OCI-LY1 (cell line): ENCODE measurements around the gene SEPTIN2.

Experiments used
- H2AFZ ChIP-seq: fragments of 200-600 bp; sonication (generic), shearing (Covaris generic); 2 replicates; pipeline ENCODE4 v1.6.0; 2014; ENCODE audit warnings: antibody characterized with exemption, mild to moderate bottlenecking, low read length
- H3F3A ChIP-seq: fragments of 200-600 bp; sonication (generic), shearing (Covaris generic); 2 replicates; pipeline ENCODE4 v1.6.0; 2014; ENCODE audit warnings: mild to moderate bottlenecking, antibody characterized with exemption, low read length, moderate library complexity; ENCODE audit not compliant: insufficient read depth
- H3K27ac ChIP-seq: fragments of 200-600 bp; sonication (generic); 2 replicates; pipeline ENCODE4 v1.5.1; 2014; ENCODE audit warnings: low read length, mixed run types, mild to moderate bottlenecking, low read depth; ENCODE audit not compliant: poor library complexity, severe bottlenecking
- H3K27me3 ChIP-seq: fragments of 200-600 bp; sonication (generic); 2 replicates; pipeline ENCODE4 v1.6.0; 2014; ENCODE audit warnings: antibody characterized with exemption, mild to moderate bottlenecking, low read length, moderate library complexity; ENCODE audit not compliant: insufficient read depth
- H3K36me3 ChIP-seq: fragments of 200-600 bp; sonication (generic); 2 replicates; pipeline ENCODE4 v1.6.1; 2014; ENCODE audit warnings: mild to moderate bottlenecking, antibody characterized with exemption, low read length, moderate library complexity, mixed read lengths; ENCODE audit not compliant: insufficient read depth
- H3K4me1 ChIP-seq: fragments of 200-600 bp; sonication (generic); 2 replicates; pipeline ENCODE4 v1.5.1; 2014; ENCODE audit warnings: mild to moderate bottlenecking, low read length, moderate library complexity; ENCODE audit not compliant: insufficient read depth, severe bottlenecking
- H3K4me2 ChIP-seq: fragments of 200-600 bp; sonication (generic), shearing (Covaris generic); 2 replicates; pipeline ENCODE4 v1.6.1; 2014; ENCODE audit warnings: low read length
- H3K4me3 ChIP-seq: fragments of 200-600 bp; sonication (generic); 2 replicates; pipeline ENCODE4 v1.5.1; 2014; ENCODE audit warnings: low read length, low read depth, mild to moderate bottlenecking, mixed read lengths; ENCODE audit not compliant: poor library complexity, severe bottlenecking
- H3K79me2 ChIP-seq: fragments of 200-600 bp; shearing (Covaris generic); 2 replicates; pipeline ENCODE4 v1.6.1; 2016; ENCODE audit warnings: mixed run types, low read length, mixed read lengths; ENCODE audit not compliant: insufficient read depth
- H3K9ac ChIP-seq: fragments of 200-600 bp; sonication (generic), shearing (Covaris generic); 2 replicates; pipeline ENCODE4 v1.6.1; 2014; ENCODE audit warnings: mild to moderate bottlenecking, low read length, mixed read lengths
- H3K9me2 ChIP-seq: fragments of 200-600 bp; sonication (generic), shearing (Covaris generic); 2 replicates; pipeline ENCODE4 v1.6.1; 2014; ENCODE audit warnings: low read depth, mild to moderate bottlenecking, low read length, mixed read lengths
- H3K9me3 ChIP-seq: fragments of 200-600 bp; shearing (Covaris generic); 2 replicates; pipeline ENCODE4 v1.6.1; 2014; ENCODE audit warnings: low read length, mixed read lengths
- H4K20me1 ChIP-seq: fragments of 200-600 bp; sonication (generic), shearing (Covaris generic); 2 replicates; pipeline ENCODE4 v1.6.0; 2016; ENCODE audit warnings: mild to moderate bottlenecking, low read length; ENCODE audit not compliant: insufficient read depth
- CTCF ChIP-seq: fragments of 200-600 bp; sonication (generic), shearing (Covaris generic); IDR thresholded peaks from 2 replicates; pipeline ENCODE4 v1.5.1; 2017; ENCODE audit warnings: mild to moderate bottlenecking, antibody characterized with exemption, low read length, moderate library complexity, mixed read lengths
- EZH2 ChIP-seq: fragments of 200-600 bp; sonication (generic), shearing (Covaris generic); IDR thresholded peaks from 2 replicates; pipeline ENCODE4 v1.8.0; 2017; ENCODE audit warnings: borderline replicate concordance, mixed run types, mild to moderate bottlenecking, antibody characterized with exemption, low read length, moderate library complexity, mixed read lengths

The SEPTIN2 gene

GRCh38 chr2:241296767-241297166 lies 19.0 kb upstream of the SEPTIN2 start:
- Histone ChIP-seq H3K36me3 (peaks cover 14% of the 10 kb centered on the region; the same call in 1 of the 2 replicates), H2AFZ (no peak overlapping the region), H3K27ac (no peak overlapping the region), H3K4me1 (peaks cover 6% of the 10 kb centered on the region), H3F3A (no peaks in the 10 kb centered on the region), H4K20me1 (no peaks in the 10 kb centered on the region), H3K9me2 (no peaks in the 10 kb centered on the region), H3K4me3 (no peak overlapping the region), H3K4me2 (no peak overlapping the region), H3K27me3 (no peaks in the 10 kb centered on the region), H3K9me3 (no peaks in the 10 kb centered on the region), H3K79me2 (peaks cover 81% of the 10 kb centered on the region), H3K9ac (no peak overlapping the region)
- TF ChIP-seq CTCF (no peak), EZH2 (no peak)

- Histone ChIP-seq H3K27ac (no peak overlapping the region), H4K20me1 (no peaks in the 10 kb centered on the region), H3K4me1 (peaks cover 10% of the 10 kb centered on the region), H3K79me2 (peaks cover 78% of the 10 kb centered on the region), H2AFZ (no peak overlapping the region), H3F3A (no peaks in the 10 kb centered on the region), H3K4me3 (no peak overlapping the region), H3K27me3 (no peaks in the 10 kb centered on the region), H3K9me3 (no peaks in the 10 kb centered on the region), H3K4me2 (no peak overlapping the region), H3K9ac (no peak overlapping the region), H3K36me3 (peaks cover 14% of the 10 kb centered on the region; the same call in 1 of the 2 replicates), H3K9me2 (no peaks in the 10 kb centered on the region)
- TF ChIP-seq CTCF (no peak), EZH2 (no peak)
These were observed 17.1 kb upstream of the SEPTIN2 start for GRCh38 chr2:241298673-241299072.

- H3K27me3 ChIP-seq = no peaks in the 10 kb centered on the region
- peaks cover 10% of the 10 kb centered on the region for H3K4me1 ChIP-seq
- H4K20me1 ChIP-seq = no peaks in the 10 kb centered on the region
- no peaks in the 10 kb centered on the region for H3K9me2 ChIP-seq
- no peak overlapping the region for H2AFZ ChIP-seq
- peaks cover 14% of the 10 kb centered on the region; the same call in 1 of the 2 replicates for H3K36me3 ChIP-seq
- peaks cover 69% of the 10 kb centered on the region for H3K79me2 ChIP-seq
- no peaks in the 10 kb centered on the region for H3K9me3 ChIP-seq
- no peak overlapping the region for H3K27ac ChIP-seq
- TF ChIP-seq CTCF = peak; percentile 39
- TF ChIP-seq EZH2 = no peak
- no peak overlapping the region for H3K4me3 ChIP-seq
- no peaks in the 10 kb centered on the region for H3F3A ChIP-seq
- no peak overlapping the region for H3K9ac ChIP-seq
- no peak overlapping the region for H3K4me2 ChIP-seq
These were observed 15.7 kb upstream of the SEPTIN2 start for GRCh38 chr2:241300000-241300399.
